PC-9 (cell line): ENCODE measurements around the gene MRPL3. TPM values are rescaled to one million over a fixed set of nuclear protein-coding genes. Genes with fewer than 3 reads are reported as not detected.

Source experiments
- BruUV-seq: library from RNA; stranded (reverse); fragments of 400-500 nt; replicated peaks from 2 replicates; lab custom pipeline; 2021; lab: Mats Ljungman, UMichigan
- CTCF ChIA-PET: fragments of 300-600 bp; sonication (Branson Sonifier 250); formaldehyde crosslinking; loops from one replicate; lab custom pipeline; 2022; ENCODE audit warnings: antibody characterized with exemption; lab: Charles Lee
- POLR2A ChIA-PET: fragments of 300-600 bp; sonication (Branson Sonifier 250); formaldehyde crosslinking; loops from one replicate; lab custom pipeline; 2022; ENCODE audit warnings: antibody characterized with exemption; ENCODE audit not compliant: unreplicated experiment; lab: Charles Lee
- DNase-seq, 2 experiments: peaks; one replicate each; pipeline versions ENCODE4 v3.0.0 to v3.0.0-alpha.2; 2015 to 2022; ENCODE audit warnings: mixed read lengths in 1 of 2
- H2AFZ ChIP-seq: fragments of 200-600 bp; sonication (generic); 2 replicates; pipeline ENCODE4 v1.8.1; 2017; ENCODE audit warnings: antibody characterized with exemption
- H3F3A ChIP-seq: fragments of 200-600 bp; sonication (generic); 2 replicates; pipeline ENCODE4 v1.8.1; 2017; ENCODE audit warnings: antibody characterized with exemption, mild to moderate bottlenecking, low read depth; ENCODE audit not compliant: insufficient read depth
- H3K27ac ChIP-seq: fragments of 200-600 bp; sonication (generic); 2 replicates; pipeline ENCODE4 v1.6.1; 2016; ENCODE audit warnings: mixed run types
- H3K27me3 ChIP-seq: fragments of 200-600 bp; sonication (generic); 2 replicates; pipeline ENCODE4 v1.6.1; 2016; ENCODE audit warnings: low read depth, mixed run types; ENCODE audit not compliant: insufficient read depth
- H3K36me3 ChIP-seq: fragments of 200-600 bp; sonication (generic); 2 replicates; pipeline ENCODE4 v1.6.1; 2016; ENCODE audit warnings: low read depth, mixed run types
- H3K4me1 ChIP-seq: fragments of 200-600 bp; sonication (generic); replicated peaks from 2 replicates; pipeline ENCODE4 v1.6.1; 2016; ENCODE audit warnings: mixed run types; ENCODE audit not compliant: insufficient read depth
- H3K4me2 ChIP-seq: fragments of 200-600 bp; sonication (generic); 2 replicates; pipeline ENCODE4 v1.6.1; 2017; ENCODE audit warnings: mixed run types
- H3K4me3 ChIP-seq: fragments of 200-600 bp; sonication (generic); 2 replicates; pipeline ENCODE4 v1.6.1; 2016; ENCODE audit warnings: mixed run types
- H3K79me2 ChIP-seq: fragments of 200-600 bp; sonication (generic); 2 replicates; pipeline ENCODE4 v1.6.1; 2017; ENCODE audit warnings: low read depth, mixed run types
- H3K9me2 ChIP-seq: fragments of 200-600 bp; sonication (generic); 2 replicates; pipeline ENCODE4 v1.8.1; 2017; ENCODE audit warnings: mild to moderate bottlenecking; ENCODE audit not compliant: insufficient read depth
- H3K9me3 ChIP-seq: fragments of 200-600 bp; sonication (generic); 2 replicates; pipeline ENCODE4 v1.8.1; 2016; ENCODE audit warnings: low read depth; ENCODE audit not compliant: insufficient read depth
- H4K20me1 ChIP-seq: fragments of 200-600 bp; sonication (generic); 2 replicates; pipeline ENCODE4 v1.8.1; 2017; ENCODE audit not compliant: insufficient read depth
- EZH2 ChIP-seq: fragments of 200-600 bp; sonication (generic); IDR thresholded peaks from 2 replicates; pipeline ENCODE4 v1.8.0; 2017; ENCODE audit warnings: antibody characterized with exemption, low read depth
- intact Hi-C: fragments of 100-400 bp; cut with micrococcal nuclease; formaldehyde crosslinking; loops from one replicate; pipeline ENCODE4 v1.10.0; 2022; ENCODE audit not compliant: unreplicated experiment
- total RNA-seq: library from RNA; stranded (reverse); gene quantifications from 2 replicates; pipeline ENCODE4 v1.2.3, GENCODE V29; 2021
- TF ChIP-seq, protein P1 (sequence below): fragments of 200-600 bp; sonication (generic); conservative IDR thresholded peaks from 2 replicates; pipeline ENCODE4 v1.6.1; 2017; ENCODE audit warnings: mixed run types, antibody characterized with exemption, mild to moderate bottlenecking, moderate library complexity

Gene MRPL3
- total RNA-seq, 1 experiment from 2014 or later: 109 TPM

DNA sequence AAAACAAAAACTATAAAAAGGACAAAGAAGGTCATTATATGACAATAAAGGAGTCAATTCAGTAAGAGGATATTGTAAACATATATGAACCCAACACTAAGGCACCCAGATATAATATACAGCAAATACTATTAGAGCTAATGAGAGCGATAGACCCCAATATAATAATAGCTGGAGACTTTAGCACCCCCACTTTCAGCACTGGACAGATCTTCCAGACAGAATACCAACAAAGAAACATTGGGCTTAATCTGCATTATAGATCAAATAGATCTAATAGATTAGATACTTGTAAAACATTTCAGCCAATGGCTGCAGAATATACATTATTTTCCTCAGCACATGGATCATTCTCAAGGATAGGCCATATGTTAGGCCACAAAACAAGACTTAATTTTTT, 67.8 kb downstream of the MRPL3 start:
- no peaks in the 10 kb centered on the region for H4K20me1 ChIP-seq
- no TSS peak for BruUV-seq
- no peak overlapping the region for H3K27ac ChIP-seq
- no peaks in the 10 kb centered on the region for H3K36me3 ChIP-seq
- no peak for TF ChIP-seq EZH2
- TF ChIP-seq, protein P1, sequence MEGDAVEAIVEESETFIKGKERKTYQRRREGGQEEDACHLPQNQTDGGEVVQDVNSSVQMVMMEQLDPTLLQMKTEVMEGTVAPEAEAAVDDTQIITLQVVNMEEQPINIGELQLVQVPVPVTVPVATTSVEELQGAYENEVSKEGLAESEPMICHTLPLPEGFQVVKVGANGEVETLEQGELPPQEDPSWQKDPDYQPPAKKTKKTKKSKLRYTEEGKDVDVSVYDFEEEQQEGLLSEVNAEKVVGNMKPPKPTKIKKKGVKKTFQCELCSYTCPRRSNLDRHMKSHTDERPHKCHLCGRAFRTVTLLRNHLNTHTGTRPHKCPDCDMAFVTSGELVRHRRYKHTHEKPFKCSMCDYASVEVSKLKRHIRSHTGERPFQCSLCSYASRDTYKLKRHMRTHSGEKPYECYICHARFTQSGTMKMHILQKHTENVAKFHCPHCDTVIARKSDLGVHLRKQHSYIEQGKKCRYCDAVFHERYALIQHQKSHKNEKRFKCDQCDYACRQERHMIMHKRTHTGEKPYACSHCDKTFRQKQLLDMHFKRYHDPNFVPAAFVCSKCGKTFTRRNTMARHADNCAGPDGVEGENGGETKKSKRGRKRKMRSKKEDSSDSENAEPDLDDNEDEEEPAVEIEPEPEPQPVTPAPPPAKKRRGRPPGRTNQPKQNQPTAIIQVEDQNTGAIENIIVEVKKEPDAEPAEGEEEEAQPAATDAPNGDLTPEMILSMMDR: no peak
- no peak overlapping the region for H3K4me3 ChIP-seq
- no peaks in the 10 kb centered on the region for H3K4me1 ChIP-seq
- H3K4me2 ChIP-seq: no peak overlapping the region
- ChIA-PET POLR2A (no interaction called here), CTCF (no interaction called here)
- H2AFZ ChIP-seq: no peak overlapping the region
- H3K9me2 ChIP-seq: no peaks in the 10 kb centered on the region
- no peaks in the 10 kb centered on the region for H3K79me2 ChIP-seq
- no peak for DNase-seq
- intact Hi-C loops: no loop called here
- H3F3A ChIP-seq: no peaks in the 10 kb centered on the region
- H3K27me3 ChIP-seq: no peaks in the 10 kb centered on the region
- no peaks in the 10 kb centered on the region for H3K9me3 ChIP-seq

DNA sequence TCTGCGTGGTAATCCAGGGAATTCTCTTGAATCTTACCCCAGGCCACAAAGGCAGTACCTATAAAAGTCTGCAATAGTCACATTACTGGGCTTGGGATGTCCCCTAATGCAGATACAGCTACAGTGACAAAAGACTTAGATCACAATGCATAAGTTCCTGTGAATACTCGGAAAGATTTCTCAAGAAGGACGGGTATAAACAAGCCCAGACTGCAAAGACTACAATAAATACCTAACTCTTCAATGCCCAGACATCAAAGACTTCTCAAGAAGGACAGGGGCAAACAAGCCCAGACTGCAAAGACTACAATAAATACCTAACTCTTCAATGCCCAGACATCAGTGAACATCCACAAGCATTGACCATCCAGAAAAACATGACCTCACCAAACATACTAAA, 70.3 kb downstream of the MRPL3 start:
- no peaks in the 10 kb centered on the region for H3K9me3 ChIP-seq
- H2AFZ ChIP-seq: no peak overlapping the region
- no TSS peak for BruUV-seq
- H3K79me2 ChIP-seq: no peaks in the 10 kb centered on the region
- TF ChIP-seq, protein P1: no peak
- TF ChIP-seq EZH2: no peak
- CTCF ChIA-PET: no interaction called here
- DNase-seq: no peak
- no peaks in the 10 kb centered on the region for H3K27me3 ChIP-seq
- no peaks in the 10 kb centered on the region for H3K4me1 ChIP-seq
- H3K4me2 ChIP-seq: no peak overlapping the region
- H3K4me3 ChIP-seq: no peak overlapping the region
- intact Hi-C loops: no loop called here
- no peak overlapping the region for H3K27ac ChIP-seq
- no peaks in the 10 kb centered on the region for H3F3A ChIP-seq
- POLR2A ChIA-PET: no interaction called here
- no peaks in the 10 kb centered on the region for H4K20me1 ChIP-seq
- no peaks in the 10 kb centered on the region for H3K9me2 ChIP-seq
- H3K36me3 ChIP-seq: no peaks in the 10 kb centered on the region

DNA sequence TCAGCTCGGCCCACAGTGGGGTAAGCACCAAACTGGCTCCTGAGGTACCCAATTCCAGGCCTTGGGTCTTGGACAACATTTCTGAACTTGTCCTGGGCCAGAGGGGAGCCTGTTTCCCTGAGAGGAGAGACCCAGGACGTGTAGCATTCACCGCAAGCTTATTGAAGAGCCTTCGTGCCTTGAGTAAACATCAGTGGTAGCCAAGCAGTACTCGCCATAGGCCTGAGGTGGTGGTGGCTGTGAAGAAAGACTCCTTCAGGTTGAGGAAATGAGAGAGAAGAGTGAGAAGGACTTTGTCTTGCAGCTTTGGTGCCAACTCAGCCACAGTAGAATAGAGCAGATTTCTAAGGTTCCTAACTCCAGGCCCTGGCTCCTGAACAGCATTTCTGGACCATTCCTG, 71.0 kb downstream of the MRPL3 start:
- DNase-seq: no peak
- H3K4me1 ChIP-seq: no peaks in the 10 kb centered on the region
- H3K27ac ChIP-seq: no peak overlapping the region
- H3K4me3 ChIP-seq: no peak overlapping the region
- no peaks in the 10 kb centered on the region for H3K9me2 ChIP-seq
- no peaks in the 10 kb centered on the region for H3K79me2 ChIP-seq
- no peaks in the 10 kb centered on the region for H4K20me1 ChIP-seq
- no peaks in the 10 kb centered on the region for H3K9me3 ChIP-seq
- no peak overlapping the region for H3K4me2 ChIP-seq
- no TSS peak for BruUV-seq
- no peak overlapping the region for H2AFZ ChIP-seq
- no peaks in the 10 kb centered on the region for H3F3A ChIP-seq
- no peaks in the 10 kb centered on the region for H3K36me3 ChIP-seq
- ChIA-PET POLR2A (no interaction called here), CTCF (no interaction called here)
- TF ChIP-seq, protein P1: no peak
- TF ChIP-seq EZH2: no peak
- no peaks in the 10 kb centered on the region for H3K27me3 ChIP-seq
- intact Hi-C loops: no loop called here
